HCEC 1CT (cell line): ENCODE results near the gene ZNF646.

ENCODE experiments used
- DNase-seq: peaks from one replicate; pipeline ENCODE4 v3.0.0-alpha.2; 2017

ZNF646 gene

DNA sequence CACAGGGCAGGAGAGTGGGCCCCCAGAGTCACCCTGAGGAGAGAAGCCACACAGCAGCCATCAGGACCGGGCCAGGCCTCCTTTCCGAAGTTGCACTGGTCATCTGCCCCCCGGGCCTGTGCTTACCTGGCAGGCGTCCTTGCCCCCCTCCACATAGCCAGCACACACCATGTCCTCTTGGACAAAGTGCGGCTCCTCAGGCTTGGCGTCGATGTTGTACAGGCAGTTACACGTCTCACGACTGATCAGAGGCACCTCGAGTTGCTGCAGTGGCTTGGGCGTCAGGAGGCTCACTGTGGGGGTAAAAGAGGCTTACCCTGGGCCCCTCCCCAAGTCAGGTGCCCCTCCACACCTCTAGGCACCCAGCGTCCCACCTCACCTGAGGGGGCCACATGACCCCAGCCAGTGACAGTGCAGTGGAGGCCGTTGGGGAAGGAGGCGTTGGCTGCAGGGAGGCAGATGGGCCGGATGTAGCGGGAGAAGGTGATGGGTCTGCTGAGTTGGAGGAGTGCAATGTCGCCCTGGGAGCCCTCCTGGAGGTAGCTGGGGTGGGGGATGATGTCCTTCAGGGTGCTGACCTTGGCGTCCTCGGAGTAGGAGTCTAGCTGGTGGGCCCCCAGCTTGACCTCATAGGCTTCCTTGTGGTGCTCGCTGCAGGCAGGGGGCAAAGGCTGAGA lies 58.2 kb downstream of the ZNF646 start:
- DNase-seq: no peak

DNA sequence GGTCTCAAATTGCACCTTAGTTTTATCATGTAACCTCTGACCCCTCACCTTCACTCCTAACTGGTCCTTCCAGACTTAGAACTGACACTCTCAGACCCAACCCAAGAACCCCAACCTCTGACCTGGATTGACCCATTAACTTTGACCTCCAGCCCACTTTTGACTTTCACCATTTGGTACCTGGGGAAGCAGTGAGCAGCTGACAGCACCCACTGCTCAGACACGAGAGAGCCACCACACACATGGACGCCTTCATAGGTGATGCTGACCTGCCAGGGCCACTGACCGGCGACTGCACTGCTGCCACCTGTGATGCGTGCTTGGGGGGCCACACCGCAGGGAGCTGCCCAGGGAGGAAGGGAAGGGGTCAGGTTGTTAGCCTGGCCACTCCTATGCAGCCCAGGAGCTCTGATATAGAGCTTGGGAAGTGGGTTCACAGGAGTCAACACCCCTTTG lies 58.9 kb downstream of the ZNF646 start:
- DNase-seq: no peak
